GM18951 (cell line): ENCODE measurements around the gene BAD.

Source experiments
- POLR2A ChIP-seq: IDR thresholded peaks from 4 replicates; pipeline ENCODE4 v1.6.1; 2011; ENCODE audit warnings: mild to moderate bottlenecking; ENCODE audit not compliant: insufficient read length, insufficient read depth; ENCODE audit errors: extremely low read depth
- in situ Hi-C: fragments of 300-500 bp; cut with MboI; formaldehyde crosslinking; loops from one replicate; pipeline ENCODE4 v1.12.0; 2022; ENCODE audit warnings: low sequenced_read_pairs, mixed read lengths, inconsistent platforms; ENCODE audit not compliant: unreplicated experiment

Gene BAD

GRCh38 chr11:64220798-64221197 lies 63.7 kb downstream of the BAD start:
- TF ChIP-seq POLR2A = peak; percentile 12
- in situ Hi-C loops = no loop called here

- in situ Hi-C loops = no loop called here
- no peak for TF ChIP-seq POLR2A
Observed at GRCh38 chr11:64220271-64220670, 64.2 kb downstream of the BAD start.
